ENCODE data around the gene FXR2. TPM values are rescaled to one million over a fixed set of nuclear protein-coding genes. Genes with fewer than 3 reads are reported as not detected.

Gene FXR2
- total and polyA plus RNA-seq, 10 of the 15 experiments (the other 5 are each of a cell fraction or from before 2014, with no cell fraction given) = 1.6 to 33.3 (median 22.0) TPM

DNA sequence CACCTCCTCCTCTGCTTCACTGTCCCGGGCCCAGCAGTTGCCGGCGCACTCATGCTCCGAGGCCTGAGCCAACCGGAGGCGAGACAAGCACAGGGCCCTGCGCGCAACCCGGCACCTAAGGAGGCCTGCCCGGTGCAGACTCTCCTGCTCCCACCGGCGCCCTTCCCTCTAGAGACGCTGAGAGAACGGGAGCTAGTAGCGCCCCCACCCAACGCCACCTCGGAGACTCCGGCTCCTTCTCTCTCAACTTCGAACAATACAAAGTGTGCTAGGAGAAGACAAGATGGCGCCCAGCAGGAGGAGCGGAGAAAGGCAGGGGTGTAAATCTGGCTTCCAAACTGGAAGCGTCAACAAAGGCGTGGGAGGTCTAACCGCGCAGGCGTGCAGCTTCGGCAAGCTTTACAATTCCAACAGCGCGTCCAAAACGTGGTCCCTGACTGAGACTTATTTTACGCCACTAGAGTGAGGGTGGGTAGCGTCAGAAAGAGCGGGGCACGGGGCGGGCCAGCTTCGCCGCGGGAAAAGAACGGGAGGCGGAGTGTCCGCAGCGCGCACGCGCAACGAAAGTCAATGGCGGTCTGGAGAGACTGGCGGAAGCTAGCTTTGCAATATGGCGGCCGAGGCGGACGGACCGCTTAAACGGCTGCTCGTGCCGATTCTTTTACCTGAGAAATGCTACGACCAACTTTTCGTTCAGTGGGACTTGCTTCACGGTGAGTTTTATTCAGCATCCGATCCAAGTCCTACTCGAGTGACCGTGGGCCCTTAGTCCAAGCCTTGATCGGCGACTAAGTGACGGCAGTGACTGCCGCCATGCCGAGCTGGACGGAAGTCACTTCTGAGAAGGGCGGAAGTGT is 31.2 kb downstream of the FXR2 start, which contains the start of gene MPDU1 (continued):
- TF ChIP-seq SUPT20H (IDR thresholded peaks at IDR 0.05; ENCODE audit: borderline replicate concordance, control insufficient read depth, low read depth, low read length) (no peak), SMAD1 (IDR thresholded peaks at IDR 0.05; ENCODE audit: low read depth, partially characterized antibody) (peak; percentile 45), MEF2A (IDR thresholded peaks at IDR 0.05; ENCODE audit: insufficient read depth, low read depth, low read length) (no peak), NR2F1 (conservative IDR thresholded peaks at IDR 0.05) (no peak), CREB1 (IDR thresholded peaks at IDR 0.05; ENCODE audit: low read depth) (peak; percentile 69; the same call in 1 of the 2 replicates), WRNIP1 (IDR thresholded peaks at IDR 0.05; ENCODE audit: borderline replicate concordance, low read depth, low read length) (no peak; the same call in 1 of the 2 replicates), HSF1 (IDR thresholded peaks at IDR 0.05; ENCODE audit: low read depth, low read length) (peak; percentile 46; the same call in 1 of the 2 replicates), FOS (IDR thresholded peaks at IDR 0.05; ENCODE audit: borderline replicate concordance, extremely low read depth, insufficient read length) (no peak), ZSCAN29 (IDR thresholded peaks at IDR 0.05) (no peak), BCL11A (IDR thresholded peaks at IDR 0.05; ENCODE audit: low read depth, low read length) (no peak), TCF12 (IDR thresholded peaks at IDR 0.05; ENCODE audit: low read depth, low read length) (no peak), SRF (IDR thresholded peaks at IDR 0.05; ENCODE audit: low read depth in 2 of 2, low read length in 2 of 2) (no peak)
- TF ChIP-seq, protein P1, sequence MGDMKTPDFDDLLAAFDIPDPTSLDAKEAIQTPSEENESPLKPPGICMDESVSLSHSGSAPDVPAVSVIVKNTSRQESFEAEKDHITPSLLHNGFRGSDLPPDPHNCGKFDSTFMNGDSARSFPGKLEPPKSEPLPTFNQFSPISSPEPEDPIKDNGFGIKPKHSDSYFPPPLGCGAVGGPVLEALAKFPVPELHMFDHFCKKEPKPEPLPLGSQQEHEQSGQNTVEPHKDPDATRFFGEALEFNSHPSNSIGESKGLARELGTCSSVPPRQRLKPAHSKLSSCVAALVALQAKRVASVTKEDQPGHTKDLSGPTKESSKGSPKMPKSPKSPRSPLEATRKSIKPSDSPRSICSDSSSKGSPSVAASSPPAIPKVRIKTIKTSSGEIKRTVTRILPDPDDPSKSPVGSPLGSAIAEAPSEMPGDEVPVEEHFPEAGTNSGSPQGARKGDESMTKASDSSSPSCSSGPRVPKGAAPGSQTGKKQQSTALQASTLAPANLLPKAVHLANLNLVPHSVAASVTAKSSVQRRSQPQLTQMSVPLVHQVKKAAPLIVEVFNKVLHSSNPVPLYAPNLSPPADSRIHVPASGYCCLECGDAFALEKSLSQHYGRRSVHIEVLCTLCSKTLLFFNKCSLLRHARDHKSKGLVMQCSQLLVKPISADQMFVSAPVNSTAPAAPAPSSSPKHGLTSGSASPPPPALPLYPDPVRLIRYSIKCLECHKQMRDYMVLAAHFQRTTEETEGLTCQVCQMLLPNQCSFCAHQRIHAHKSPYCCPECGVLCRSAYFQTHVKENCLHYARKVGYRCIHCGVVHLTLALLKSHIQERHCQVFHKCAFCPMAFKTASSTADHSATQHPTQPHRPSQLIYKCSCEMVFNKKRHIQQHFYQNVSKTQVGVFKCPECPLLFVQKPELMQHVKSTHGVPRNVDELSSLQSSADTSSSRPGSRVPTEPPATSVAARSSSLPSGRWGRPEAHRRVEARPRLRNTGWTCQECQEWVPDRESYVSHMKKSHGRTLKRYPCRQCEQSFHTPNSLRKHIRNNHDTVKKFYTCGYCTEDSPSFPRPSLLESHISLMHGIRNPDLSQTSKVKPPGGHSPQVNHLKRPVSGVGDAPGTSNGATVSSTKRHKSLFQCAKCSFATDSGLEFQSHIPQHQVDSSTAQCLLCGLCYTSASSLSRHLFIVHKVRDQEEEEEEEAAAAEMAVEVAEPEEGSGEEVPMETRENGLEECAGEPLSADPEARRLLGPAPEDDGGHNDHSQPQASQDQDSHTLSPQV (IDR thresholded peaks at IDR 0.05) = no peak
- TF ChIP-seq, protein P2, sequence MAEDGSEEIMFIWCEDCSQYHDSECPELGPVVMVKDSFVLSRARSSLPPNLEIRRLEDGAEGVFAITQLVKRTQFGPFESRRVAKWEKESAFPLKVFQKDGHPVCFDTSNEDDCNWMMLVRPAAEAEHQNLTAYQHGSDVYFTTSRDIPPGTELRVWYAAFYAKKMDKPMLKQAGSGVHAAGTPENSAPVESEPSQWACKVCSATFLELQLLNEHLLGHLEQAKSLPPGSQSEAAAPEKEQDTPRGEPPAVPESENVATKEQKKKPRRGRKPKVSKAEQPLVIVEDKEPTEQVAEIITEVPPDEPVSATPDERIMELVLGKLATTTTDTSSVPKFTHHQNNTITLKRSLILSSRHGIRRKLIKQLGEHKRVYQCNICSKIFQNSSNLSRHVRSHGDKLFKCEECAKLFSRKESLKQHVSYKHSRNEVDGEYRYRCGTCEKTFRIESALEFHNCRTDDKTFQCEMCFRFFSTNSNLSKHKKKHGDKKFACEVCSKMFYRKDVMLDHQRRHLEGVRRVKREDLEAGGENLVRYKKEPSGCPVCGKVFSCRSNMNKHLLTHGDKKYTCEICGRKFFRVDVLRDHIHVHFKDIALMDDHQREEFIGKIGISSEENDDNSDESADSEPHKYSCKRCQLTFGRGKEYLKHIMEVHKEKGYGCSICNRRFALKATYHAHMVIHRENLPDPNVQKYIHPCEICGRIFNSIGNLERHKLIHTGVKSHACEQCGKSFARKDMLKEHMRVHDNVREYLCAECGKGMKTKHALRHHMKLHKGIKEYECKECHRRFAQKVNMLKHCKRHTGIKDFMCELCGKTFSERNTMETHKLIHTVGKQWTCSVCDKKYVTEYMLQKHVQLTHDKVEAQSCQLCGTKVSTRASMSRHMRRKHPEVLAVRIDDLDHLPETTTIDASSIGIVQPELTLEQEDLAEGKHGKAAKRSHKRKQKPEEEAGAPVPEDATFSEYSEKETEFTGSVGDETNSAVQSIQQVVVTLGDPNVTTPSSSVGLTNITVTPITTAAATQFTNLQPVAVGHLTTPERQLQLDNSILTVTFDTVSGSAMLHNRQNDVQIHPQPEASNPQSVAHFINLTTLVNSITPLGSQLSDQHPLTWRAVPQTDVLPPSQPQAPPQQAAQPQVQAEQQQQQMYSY (CRISPR knock-in tag; IDR thresholded peaks at IDR 0.05) = no peak
- TF ChIP-seq, protein P3, sequence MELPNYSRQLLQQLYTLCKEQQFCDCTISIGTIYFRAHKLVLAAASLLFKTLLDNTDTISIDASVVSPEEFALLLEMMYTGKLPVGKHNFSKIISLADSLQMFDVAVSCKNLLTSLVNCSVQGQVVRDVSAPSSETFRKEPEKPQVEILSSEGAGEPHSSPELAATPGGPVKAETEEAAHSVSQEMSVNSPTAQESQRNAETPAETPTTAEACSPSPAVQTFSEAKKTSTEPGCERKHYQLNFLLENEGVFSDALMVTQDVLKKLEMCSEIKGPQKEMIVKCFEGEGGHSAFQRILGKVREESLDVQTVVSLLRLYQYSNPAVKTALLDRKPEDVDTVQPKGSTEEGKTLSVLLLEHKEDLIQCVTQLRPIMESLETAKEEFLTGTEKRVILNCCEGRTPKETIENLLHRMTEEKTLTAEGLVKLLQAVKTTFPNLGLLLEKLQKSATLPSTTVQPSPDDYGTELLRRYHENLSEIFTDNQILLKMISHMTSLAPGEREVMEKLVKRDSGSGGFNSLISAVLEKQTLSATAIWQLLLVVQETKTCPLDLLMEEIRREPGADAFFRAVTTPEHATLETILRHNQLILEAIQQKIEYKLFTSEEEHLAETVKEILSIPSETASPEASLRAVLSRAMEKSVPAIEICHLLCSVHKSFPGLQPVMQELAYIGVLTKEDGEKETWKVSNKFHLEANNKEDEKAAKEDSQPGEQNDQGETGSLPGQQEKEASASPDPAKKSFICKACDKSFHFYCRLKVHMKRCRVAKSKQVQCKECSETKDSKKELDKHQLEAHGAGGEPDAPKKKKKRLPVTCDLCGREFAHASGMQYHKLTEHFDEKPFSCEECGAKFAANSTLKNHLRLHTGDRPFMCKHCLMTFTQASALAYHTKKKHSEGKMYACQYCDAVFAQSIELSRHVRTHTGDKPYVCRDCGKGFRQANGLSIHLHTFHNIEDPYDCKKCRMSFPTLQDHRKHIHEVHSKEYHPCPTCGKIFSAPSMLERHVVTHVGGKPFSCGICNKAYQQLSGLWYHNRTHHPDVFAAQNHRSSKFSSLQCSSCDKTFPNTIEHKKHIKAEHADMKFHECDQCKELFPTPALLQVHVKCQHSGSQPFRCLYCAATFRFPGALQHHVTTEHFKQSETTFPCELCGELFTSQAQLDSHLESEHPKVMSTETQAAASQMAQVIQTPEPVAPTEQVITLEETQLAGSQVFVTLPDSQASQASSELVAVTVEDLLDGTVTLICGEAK (IDR thresholded peaks at IDR 0.05; ENCODE audit: borderline replicate concordance) = peak; percentile 99
